ENCODE data around the gene TBX3. TPM values are rescaled to one million over a fixed set of nuclear protein-coding genes. Genes with fewer than 3 reads are reported as not detected.

The TBX3 gene
- total and polyA plus RNA-seq, 2 donors from 2014 or later, result 10.5 to 18.0 TPM

DNA sequence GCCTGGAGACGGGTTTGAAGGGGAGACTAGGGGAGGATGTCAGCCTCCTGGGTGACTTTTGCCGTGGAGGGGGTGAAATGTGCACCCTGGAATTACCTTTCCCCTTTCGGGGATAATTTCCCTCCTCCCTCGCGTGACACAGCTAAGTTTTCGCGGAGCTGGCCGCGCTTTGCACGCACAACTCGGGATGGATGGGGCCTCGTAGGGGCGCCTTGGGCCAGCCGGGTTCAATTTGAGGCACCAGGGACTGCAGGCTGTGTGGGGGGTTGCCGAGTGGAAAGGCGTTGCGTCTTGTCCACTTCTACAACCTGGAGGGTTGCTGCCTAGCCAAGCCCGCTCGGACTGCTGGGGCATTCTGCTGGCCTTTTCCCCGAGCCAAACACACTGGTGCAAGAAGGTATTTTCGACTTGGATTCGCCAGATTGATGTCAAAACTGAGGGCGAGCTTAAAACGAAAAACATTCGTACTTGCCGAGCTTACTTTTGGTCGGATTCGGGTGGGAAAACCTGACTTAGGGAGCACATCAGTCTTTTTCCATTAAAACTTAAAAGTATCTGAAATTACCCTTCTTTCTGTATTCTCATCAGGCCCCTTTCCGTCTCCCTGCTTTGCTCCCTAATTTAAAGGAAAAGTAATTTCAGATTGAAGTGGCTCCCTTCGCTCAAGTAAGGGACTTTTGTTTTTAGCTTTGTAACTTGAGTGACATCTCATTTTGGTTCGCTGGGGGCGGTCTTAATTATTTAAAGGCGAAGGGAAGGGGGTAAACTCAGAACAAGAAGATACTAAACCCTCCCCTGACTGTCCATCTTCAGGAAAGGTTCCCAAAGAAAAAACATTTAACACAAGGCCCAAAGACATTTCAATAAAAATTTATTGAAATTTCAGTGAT lies 14.3 kb downstream of the TBX3 start:
- TF ChIP-seq CTCF (IDR thresholded peaks at IDR 0.05; ENCODE audit: borderline replicate concordance, extremely low read depth, insufficient read depth), result no peak
- Histone ChIP-seq H3K27me3 (ENCODE audit: control insufficient read depth, insufficient read depth, low read length) (peaks cover 13% of the 10 kb centered on the region), H3K36me3 (ENCODE audit: control insufficient read depth in 2 of 3, insufficient read depth in 3 of 3, low read length in 3 of 3) (peaks cover 0 to 2% (median 0%) of the 10 kb centered on the region in 3 donors), H3K4me3 (ENCODE audit: low read length in 3 of 3) (peak overlapping the region; percentile 20 to 34 (median 32)), H3K9me3 (ENCODE audit: control insufficient read depth in 2 of 3, insufficient read depth in 1 of 3, low read length in 3 of 3) (no peaks in the 10 kb centered on the region), H3K9ac (ENCODE audit: low read length in 3 of 3) (peak overlapping the region in 2 of 3 donors; percentile 10 to 41), H3K27ac (ENCODE audit: low read depth in 2 of 2, low read length in 2 of 2) (peak overlapping the region; percentile 62 to 76), H3K4me1 (ENCODE audit: control insufficient read depth in 2 of 3, insufficient read depth in 2 of 3, low read depth in 1 of 3, low read length in 3 of 3) (peaks cover 0 to 12% (median 0%) of the 10 kb centered on the region in 3 donors)
- DNase-seq (peak in 4 of 5 donors; percentile 47 to 69 (median 60)), FAIRE-seq (no peak)
- intact Hi-C loops (cut with DNase I), result loop anchor here (5.0 kb wide), 2 partner anchors 1083 to 1248 kb away; no protein-coding TSS in a partner anchor

GRCh38 chr12:114668886-114669288 lies 15.1 kb downstream of the TBX3 start:
- H3K4me1 ChIP-seq (ENCODE audit: control insufficient read depth in 2 of 3, insufficient read depth in 2 of 3, low read depth in 1 of 3, low read length in 3 of 3), result peaks cover 0 to 12% (median 0%) of the 10 kb centered on the region in 3 donors
- H3K9ac ChIP-seq (ENCODE audit: low read length in 3 of 3), result no peak overlapping the region

GRCh38 chr12:114668151-114668885 lies 15.7 kb downstream of the TBX3 start:
- Histone ChIP-seq H3K36me3 (ENCODE audit: control insufficient read depth in 2 of 3, insufficient read depth in 3 of 3, low read length in 3 of 3) (no peaks in the 10 kb centered on the region), H3K27me3 (ENCODE audit: control insufficient read depth, insufficient read depth, low read length) (peaks cover 18% of the 10 kb centered on the region), H3K9me3 (ENCODE audit: control insufficient read depth in 2 of 3, insufficient read depth in 1 of 3, low read length in 3 of 3) (no peaks in the 10 kb centered on the region), H3K4me3 (ENCODE audit: low read length in 3 of 3) (peak overlapping the region in 2 of 3 donors; percentile 44 to 45), H3K27ac (ENCODE audit: low read depth in 2 of 2, low read length in 2 of 2) (peak overlapping the region in 1 of 2 donors; percentile 37), H3K4me1 (ENCODE audit: control insufficient read depth in 2 of 3, insufficient read depth in 2 of 3, low read depth in 1 of 3, low read length in 3 of 3) (peaks cover 0 to 8% (median 0%) of the 10 kb centered on the region in 3 donors), H3K9ac (ENCODE audit: low read length in 3 of 3) (peak overlapping the region in 2 of 3 donors; percentile 26 to 32)
- TF ChIP-seq CTCF (IDR thresholded peaks at IDR 0.05; ENCODE audit: borderline replicate concordance, extremely low read depth, insufficient read depth), result peak; percentile 57
- FAIRE-seq (no peak), DNase-seq (peak; percentile 87 to 93 (median 91))
- intact Hi-C loops (cut with DNase I), result loop anchor here (5.0 kb wide), 2 partner anchors 1084 to 1249 kb away; no protein-coding TSS in a partner anchor

More at GRCh38 chr12:114668886-114669288, 15.1 kb downstream of the TBX3 start:
- Histone ChIP-seq H3K9me3 (ENCODE audit: control insufficient read depth in 2 of 3, insufficient read depth in 1 of 3, low read length in 3 of 3) (no peaks in the 10 kb centered on the region), H3K36me3 (ENCODE audit: control insufficient read depth in 2 of 3, insufficient read depth in 3 of 3, low read length in 3 of 3) (peaks cover 0 to 2% (median 0%) of the 10 kb centered on the region in 3 donors), H3K4me3 (ENCODE audit: low read length in 3 of 3) (peak overlapping the region in 1 of 3 donors; percentile 20), H3K27me3 (ENCODE audit: control insufficient read depth, insufficient read depth, low read length) (peaks cover 17% of the 10 kb centered on the region), H3K27ac (ENCODE audit: low read depth in 2 of 2, low read length in 2 of 2) (peak overlapping the region; percentile 62 to 76)
- intact Hi-C loops (cut with DNase I), result loop anchor here (5.0 kb wide), 2 partner anchors 1083 to 1248 kb away; no protein-coding TSS in a partner anchor
- FAIRE-seq, result no peak
- DNase-seq, result peak in 1 of 5 donors; percentile 87
- no peak for TF ChIP-seq CTCF (IDR thresholded peaks at IDR 0.05; ENCODE audit: borderline replicate concordance, extremely low read depth, insufficient read depth)
